Measurements from ENCODE around the gene ADAMTS2. TPM values are rescaled to one million over a fixed set of nuclear protein-coding genes. Genes with fewer than 3 reads are reported as not detected.

Gene ADAMTS2
- total and polyA plus RNA-seq, 2 of the 8 experiments (the other 6 are each of a cell fraction or from before 2014, with no cell fraction given), result 6.6 to 7.3 TPM

- H2BK15ac ChIP-seq (ENCODE audit: low read length), result no peak overlapping the region
- FAIRE-seq, result no peak
- no peak overlapping the region for H3K56ac ChIP-seq (replicated peaks; ENCODE audit: insufficient read length, low read depth, low read length)
- TF ChIP-seq GABPA (IDR thresholded peaks at IDR 0.05; ENCODE audit: borderline replicate concordance, insufficient read depth, low read length), result no peak
- TF ChIP-seq ATF2 (IDR thresholded peaks at IDR 0.05; ENCODE audit: low read length), result no peak
- TF ChIP-seq TBP (IDR thresholded peaks at IDR 0.05; ENCODE audit: low read depth, low read length), result no peak
- no peak for TF ChIP-seq YY1 (IDR thresholded peaks at IDR 0.05; ENCODE audit: low read depth, low read length)
- TF ChIP-seq HDAC6 (IDR thresholded peaks at IDR 0.05; ENCODE audit: low read depth, low read length), result no peak
- TF ChIP-seq CEBPB (IDR thresholded peaks at IDR 0.05; ENCODE audit: low read depth, low read length), result no peak
- no peak for TF ChIP-seq CREB1 (IDR thresholded peaks at IDR 0.05)
- no peak for TF ChIP-seq CTBP2 (IDR thresholded peaks at IDR 0.05; ENCODE audit: borderline replicate concordance, insufficient read depth, insufficient read length, low read length)
- no peak for TF ChIP-seq TAF7 (optimal IDR thresholded peaks at IDR 0.05; ENCODE audit: borderline replicate concordance, low read depth, low read length)
- no peak for TF ChIP-seq SP2 (IDR thresholded peaks at IDR 0.05; ENCODE audit: low read length)
Observed at GRCh38 chr5:179130101-179130681, 215.1 kb downstream of the ADAMTS2 start.

More at GRCh38 chr5:179130101-179130681, 215.1 kb downstream of the ADAMTS2 start:
- no peak overlapping the region for H2AFZ ChIP-seq (ENCODE audit: low read length)
- no peak overlapping the region; the same call in 1 of the 2 replicates for H4K8ac ChIP-seq (ENCODE audit: extremely low read depth, insufficient read depth, low read length)
- no peak overlapping the region for H2BK5ac ChIP-seq (ENCODE audit: low read depth, low read length)
- no peak overlapping the region for H2AK5ac ChIP-seq (ENCODE audit: low read depth, low read length)
- ChIA-PET CTCF (ENCODE audit: partially characterized antibody) (no interaction called here), POLR2A (ENCODE audit: partially characterized antibody) (no interaction called here)
- H2BK20ac ChIP-seq (ENCODE audit: low read length), result no peak overlapping the region
- no peak overlapping the region for H4K91ac ChIP-seq (replicated peaks; ENCODE audit: insufficient read length, low read length)
- H3K23ac ChIP-seq (ENCODE audit: insufficient read length), result no peak overlapping the region
- H3K23me2 ChIP-seq (ENCODE audit: low read depth, low read length), result no peaks in the 10 kb centered on the region
- H3K27me3 ChIP-seq (replicated peaks in 1 of 4; ENCODE audit: control insufficient read depth in 3 of 4, extremely low read depth in 1 of 4, insufficient read depth in 3 of 4, low read length in 3 of 4), result no peaks in the 10 kb centered on the region
- no peak overlapping the region for H3K4me2 ChIP-seq (ENCODE audit: insufficient read depth in 1 of 2, low read depth in 2 of 2, low read length in 2 of 2)
- H3K79me1 ChIP-seq (ENCODE audit: low read depth, low read length), result no peaks in the 10 kb centered on the region
- no peaks in the 10 kb centered on the region for H3K4me1 ChIP-seq (replicated peaks in 1 of 4; ENCODE audit: control insufficient read depth in 3 of 4, insufficient read depth in 4 of 4, low read length in 3 of 4)
- no peak overlapping the region for H3K14ac ChIP-seq (ENCODE audit: insufficient read length)
- no peak overlapping the region for H3K18ac ChIP-seq (ENCODE audit: extremely low read depth, low read length)
- H3K9me3 ChIP-seq (ENCODE audit: insufficient read depth in 2 of 2, low read depth in 1 of 2, low read length in 1 of 2), result peaks cover 12 to 33% of the 10 kb centered on the region in 2 experiments; a peak in 3 of 4 replicates
- H2BK120ac ChIP-seq (replicated peaks; ENCODE audit: low read depth, low read length), result no peak overlapping the region
- WGBS, 2 experiments (ENCODE audit: extremely low coverage in 1 of 2, insufficient coverage in 1 of 2, insufficient read length in 1 of 2, insufficient replicate concordance in 2 of 2, low coverage in 1 of 2, low lambda C conversion rate in 2 of 2, missing lambda C conversion rate in 1 of 2), result 93% methylated on average over 7 of the region's 14 CpGs; no CpG with 5 or more reads in 1 of the 2 experiments
- DNase-seq (ENCODE audit: low read depth in 1 of 2, low spot score in 2 of 2), result no peak
- no peak overlapping the region for H4K5ac ChIP-seq (ENCODE audit: insufficient read length, low read depth, low read length)
- no peak overlapping the region for H2BK12ac ChIP-seq (ENCODE audit: low read depth, low read length)
- H4K20me1 ChIP-seq (replicated peaks in 1 of 2; ENCODE audit: control insufficient read depth in 1 of 2, insufficient read depth in 2 of 2, low read length in 2 of 2), result no peaks in the 10 kb centered on the region
- H3K9ac ChIP-seq (replicated peaks in 1 of 4; ENCODE audit: extremely low read depth in 1 of 4, low read depth in 3 of 4, low read length in 3 of 4), result no peak overlapping the region
- no peaks in the 10 kb centered on the region for H3K79me2 ChIP-seq (ENCODE audit: control insufficient read depth in 1 of 2, insufficient read depth in 2 of 2, low read length in 2 of 2)
- no peaks in the 10 kb centered on the region for H3K36me3 ChIP-seq (ENCODE audit: control insufficient read depth in 2 of 4, insufficient read depth in 4 of 4, low read length in 3 of 4)
- no peak overlapping the region for H3K4me3 ChIP-seq (ENCODE audit: extremely low read depth in 1 of 4, insufficient read depth in 2 of 4, low read depth in 3 of 4, low read length in 4 of 4)
- no peak overlapping the region for H3K4ac ChIP-seq (replicated peaks; ENCODE audit: insufficient read length, low read depth, low read length)
- no peak overlapping the region for H3K27ac ChIP-seq (ENCODE audit: low read depth, low read length)
